Measurements from ENCODE around the gene FGF19.

DNA sequence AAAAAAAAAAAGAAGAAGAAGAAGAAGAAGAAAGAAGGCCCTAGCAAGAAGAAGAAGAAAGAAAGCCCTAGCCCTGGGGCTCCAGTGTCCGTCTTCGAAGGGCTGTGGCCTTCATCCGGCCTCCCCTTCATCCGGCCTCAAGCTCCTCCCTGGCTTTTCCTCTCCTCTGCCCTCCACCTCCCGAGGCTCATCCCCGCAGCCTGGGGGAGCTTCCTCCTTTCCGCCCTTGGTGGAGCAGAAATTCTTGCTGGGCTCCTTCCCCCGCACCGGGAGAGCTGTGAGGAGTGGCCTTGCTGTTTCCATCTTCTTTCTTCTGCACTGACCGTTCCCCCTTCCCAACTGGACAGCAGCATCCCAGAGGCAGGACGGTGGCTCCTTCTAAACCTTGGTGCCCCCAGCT is 19.2 kb downstream of the FGF19 start:
- TF ChIP-seq, protein P1, sequence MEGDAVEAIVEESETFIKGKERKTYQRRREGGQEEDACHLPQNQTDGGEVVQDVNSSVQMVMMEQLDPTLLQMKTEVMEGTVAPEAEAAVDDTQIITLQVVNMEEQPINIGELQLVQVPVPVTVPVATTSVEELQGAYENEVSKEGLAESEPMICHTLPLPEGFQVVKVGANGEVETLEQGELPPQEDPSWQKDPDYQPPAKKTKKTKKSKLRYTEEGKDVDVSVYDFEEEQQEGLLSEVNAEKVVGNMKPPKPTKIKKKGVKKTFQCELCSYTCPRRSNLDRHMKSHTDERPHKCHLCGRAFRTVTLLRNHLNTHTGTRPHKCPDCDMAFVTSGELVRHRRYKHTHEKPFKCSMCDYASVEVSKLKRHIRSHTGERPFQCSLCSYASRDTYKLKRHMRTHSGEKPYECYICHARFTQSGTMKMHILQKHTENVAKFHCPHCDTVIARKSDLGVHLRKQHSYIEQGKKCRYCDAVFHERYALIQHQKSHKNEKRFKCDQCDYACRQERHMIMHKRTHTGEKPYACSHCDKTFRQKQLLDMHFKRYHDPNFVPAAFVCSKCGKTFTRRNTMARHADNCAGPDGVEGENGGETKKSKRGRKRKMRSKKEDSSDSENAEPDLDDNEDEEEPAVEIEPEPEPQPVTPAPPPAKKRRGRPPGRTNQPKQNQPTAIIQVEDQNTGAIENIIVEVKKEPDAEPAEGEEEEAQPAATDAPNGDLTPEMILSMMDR (IDR thresholded peaks at IDR 0.05), result no peak
- no peak for TF ChIP-seq EZH2 (IDR thresholded peaks at IDR 0.05; ENCODE audit: borderline replicate concordance, insufficient read depth, low read depth, low read length, poor library complexity, severe bottlenecking)
